Right cardiac atrium (tissue), 5 donors: ENCODE data around the gene BLVRB. TPM values are rescaled to one million over a fixed set of nuclear protein-coding genes. Genes with fewer than 3 reads are reported as not detected.
"Not testable (repeated sequence)": the region's sequence is repeated elsewhere in the genome, so short reads cannot be mapped to it uniquely, and the experiment has no call there.

Experiments used
- ATAC-seq, 2 donors: fragments of 200-7000 bp; cut with Tn5 transposase; one replicate each; pipeline versions ENCODE4 v1.8.0 to v1.9.1; 2020; ENCODE audit warnings: moderate library complexity in 2 of 2, mild to moderate bottlenecking in 1 of 2
- DNase-seq, 3 donors: peaks; one replicate each; pipeline ENCODE4 v3.0.0-alpha.2; 2020
- H3K27ac ChIP-seq: one replicate; pipeline ENCODE4 v1.5.1; 2013; ENCODE audit warnings: mild to moderate bottlenecking, low read length, control low read depth, moderate library complexity
- H3K27me3 ChIP-seq: one replicate; pipeline ENCODE4 v1.6.1; 2013; ENCODE audit not compliant: control insufficient read depth, insufficient read depth
- H3K4me1 ChIP-seq: one replicate; pipeline ENCODE4 v1.6.1; 2013; ENCODE audit warnings: low read length; ENCODE audit not compliant: control insufficient read depth, insufficient read depth
- H3K4me3 ChIP-seq: one replicate; pipeline ENCODE4 v1.5.1; 2013; ENCODE audit warnings: low read length, control low read depth
- H3K9me3 ChIP-seq: one replicate; pipeline ENCODE4 v1.6.1; 2013; ENCODE audit warnings: low read length; ENCODE audit not compliant: control insufficient read depth
- WGBS: extraction: QIAGEN DNeasy Blood & Tissue Kit; methylation state at CpG from one replicate; pipeline ENCODE4 v1.1.7; 2013; 5-methylcytosine and 5-hydroxymethylcytosine counted together
- intact Hi-C, 4 donors: fragments of 100-400 bp; cut with DNase I; formaldehyde crosslinking; loops; one replicate each; pipeline versions ENCODE4 v1.11.0 to v1.14.0; 2022 to 2023
- polyA plus RNA-seq: library from polyadenylated mRNA; stranded (reverse); fragments of 200-250 nt; gene quantifications from one replicate; pipeline ENCODE4 v1.2.3, GENCODE V29; 2013
- total RNA-seq, 4 donors: library from RNA; stranded (reverse); fragmentation: NEBNext Ultra II Directional; extraction: Animal tissue kit (Norgen Biotek cat#: 25700); gene quantifications; one replicate each; pipeline ENCODE4 v1.2.1, GENCODE V29; 2021
- donor health status: healthy with polysubstance abuse.
- donor health status: DM: no; HTN: yes; CAD: no.
- donor health status: DM: no; HTN: no; CAD: no.
- donor health status: DM: no; HTN: yes; CAD: no; lungs with severe emphysema.
- donor health status: DM: yes; HTN: yes; CAD: no.

BLVRB gene
- total and polyA plus RNA-seq, 5 donors = 72.0 to 109 (median 91.9) TPM

- Histone ChIP-seq H3K27ac (peak overlapping the region; percentile 86), H3K4me1 (peaks cover 9% of the 10 kb centered on the region), H3K27me3 (no peaks in the 10 kb centered on the region), H3K4me3 (peak overlapping the region; percentile 77), H3K9me3 (no peaks in the 10 kb centered on the region)
- WGBS = 27% methylated on average over 11 of the region's 11 CpGs
- peak in 1 of 2 donors; percentile 36 for ATAC-seq
- peak; percentile 84 to 93 (median 90) for DNase-seq
- intact Hi-C loops = loop anchor here in 2 of 4 donors (5.0 to 10.0 kb wide), 2 partner anchors 133 to 140 kb away; partner anchors contain the start of gene LTBP4 (in 1 of the 2)
Observed at GRCh38 chr19:40464059-40465024, 1.2 kb downstream of the BLVRB start.

GRCh38 chr19:40463587-40464037 is 1.9 kb downstream of the BLVRB start:
- not testable (repeated sequence) for ATAC-seq, H3K9me3 ChIP-seq, H3K27me3 ChIP-seq, H3K4me1 ChIP-seq, H3K27ac ChIP-seq, H3K4me3 ChIP-seq
- peak in 1 of 3 donors; percentile 31 for DNase-seq
- WGBS = 68% methylated on average over 12 of the region's 12 CpGs
- intact Hi-C loops = loop anchor here in 2 of 4 donors (5.0 to 10.0 kb wide), 2 partner anchors 134 to 141 kb away; partner anchors contain the start of gene LTBP4 (in 1 of the 2)

DNA sequence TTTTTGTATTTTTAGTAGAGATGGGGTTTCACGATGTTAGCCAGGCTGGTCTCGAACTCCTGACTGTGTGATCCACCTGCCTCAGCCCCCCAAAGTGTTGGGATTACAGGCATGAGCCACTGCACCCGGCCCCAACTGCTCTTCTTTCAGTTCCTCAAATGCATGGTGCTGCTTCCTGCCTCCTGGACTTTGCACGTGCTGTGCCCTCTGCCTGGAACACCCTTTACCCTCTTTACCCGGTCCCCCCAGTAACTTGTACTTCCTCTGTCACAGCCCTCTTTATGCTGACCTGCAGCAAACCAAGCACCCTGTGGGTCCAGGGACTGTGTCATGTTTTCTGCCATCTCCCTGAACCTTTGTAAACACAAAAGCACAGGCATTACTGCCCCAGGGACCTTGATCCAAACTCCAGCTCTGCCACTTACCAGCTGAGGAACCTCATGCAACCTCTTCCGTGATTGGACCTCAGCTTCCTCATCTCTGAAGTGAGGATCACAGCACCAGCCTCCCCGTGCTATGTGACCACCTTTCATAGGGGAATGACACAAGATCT is 3.8 kb downstream of the BLVRB start:
- intact Hi-C loops = loop anchor here in 2 of 4 donors (5.0 to 10.0 kb wide), 2 partner anchors 136 to 143 kb away; partner anchors contain the start of gene LTBP4 (in 1 of the 2)
- DNase-seq = peak; percentile 51 to 82 (median 77)
- H3K4me3 ChIP-seq = no peak overlapping the region
- H3K9me3 ChIP-seq = no peaks in the 10 kb centered on the region
- 71% methylated on average over 7 of the region's 7 CpGs for WGBS
- H3K27ac ChIP-seq = no peak overlapping the region
- H3K4me1 ChIP-seq = peaks cover 9% of the 10 kb centered on the region
- ATAC-seq = no peak
- no peaks in the 10 kb centered on the region for H3K27me3 ChIP-seq

DNA sequence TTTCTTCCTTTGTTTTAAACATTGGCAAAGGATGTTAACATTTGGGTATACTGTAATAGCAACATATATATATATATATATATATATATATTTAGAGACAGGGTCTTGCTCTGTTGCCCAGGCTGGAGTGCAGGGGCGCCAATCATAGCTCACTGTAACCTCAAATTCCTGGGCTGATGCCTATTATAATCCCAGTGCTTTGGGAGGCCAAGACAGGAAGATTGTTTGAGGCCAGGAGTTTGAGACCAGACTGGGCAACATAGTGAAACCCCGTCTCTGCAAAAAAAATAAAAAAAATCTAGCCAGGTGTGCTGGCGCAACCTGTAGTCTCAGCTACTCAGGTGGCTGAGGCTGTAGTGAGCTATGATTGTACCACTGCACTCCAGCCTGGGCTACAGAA is 5.4 kb downstream of the BLVRB start:
- intact Hi-C loops = loop anchor here in 2 of 4 donors (5.0 to 10.0 kb wide), 2 partner anchors 137 to 145 kb away; partner anchors contain the start of gene LTBP4 (in 1 of the 2)
- Histone ChIP-seq H3K27me3 (no peaks in the 10 kb centered on the region), H3K27ac (no peak overlapping the region), H3K4me3 (no peak overlapping the region), H3K4me1 (peaks cover 4% of the 10 kb centered on the region), H3K9me3 (no peaks in the 10 kb centered on the region)
- 91% methylated on average over 3 of the region's 3 CpGs for WGBS
- DNase-seq = no peak
- ATAC-seq = no peak

DNA sequence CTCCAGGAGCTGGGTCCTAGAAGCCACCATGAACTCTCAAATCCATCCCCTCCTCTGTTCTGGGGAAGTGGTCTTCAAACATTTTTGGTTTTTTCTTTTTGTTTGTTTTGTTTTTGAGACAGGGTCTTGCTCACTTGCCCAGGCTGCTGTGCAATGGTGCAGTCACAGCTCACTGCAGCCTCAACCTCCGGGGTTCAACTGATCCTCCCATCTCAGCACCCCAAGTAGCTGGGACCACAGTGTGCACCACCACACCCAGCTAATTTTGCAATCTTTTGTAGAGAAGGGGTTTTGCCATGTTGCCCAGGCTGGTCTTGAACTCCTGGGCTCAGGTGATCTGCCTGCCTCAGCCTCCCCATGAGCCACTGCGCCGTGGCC is 7.0 kb downstream of the BLVRB start:
- DNase-seq (peak in 1 of 3 donors; percentile 27), ATAC-seq (no peak)
- H3K4me3 ChIP-seq = no peak overlapping the region
- H3K27me3 ChIP-seq = no peaks in the 10 kb centered on the region
- intact Hi-C loops = no loop called here
- no peaks in the 10 kb centered on the region for H3K4me1 ChIP-seq
- H3K27ac ChIP-seq = no peak overlapping the region
- WGBS = over 99% methylated on average over 3 of the region's 3 CpGs
- H3K9me3 ChIP-seq = no peaks in the 10 kb centered on the region

DNA sequence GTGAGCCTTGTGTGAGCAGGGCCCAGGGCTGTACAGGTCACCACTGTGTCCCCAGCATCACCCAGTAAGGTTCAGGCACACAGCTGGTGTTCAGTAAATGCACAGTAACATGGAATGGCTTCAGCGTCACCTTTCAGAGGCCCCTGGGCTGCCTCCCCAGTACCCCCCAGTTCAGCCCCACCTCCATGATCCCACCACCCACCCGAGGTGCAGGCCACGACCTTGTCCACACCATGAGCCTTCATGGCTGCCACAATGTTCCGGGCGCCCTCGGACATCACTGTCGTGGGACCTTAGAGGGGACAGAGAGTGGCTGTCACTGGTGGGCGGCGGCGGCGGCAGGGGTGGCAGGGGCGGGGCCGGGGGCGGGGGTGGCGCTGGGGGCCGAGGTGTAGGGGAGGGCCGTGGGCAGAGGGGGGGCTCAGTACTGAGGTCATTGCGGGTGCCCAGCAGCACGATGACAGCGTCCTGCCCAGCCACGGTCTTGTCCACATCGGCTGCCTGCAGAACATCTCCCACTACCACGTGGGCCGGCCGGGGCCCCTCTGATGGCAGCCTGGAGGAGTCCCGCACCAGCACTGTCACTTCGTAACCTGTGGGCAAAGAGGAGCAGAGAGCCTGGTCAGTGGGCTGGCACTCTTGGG is 7.5 kb downstream of the BLVRB start:
- whole genome bisulfite sequencing = 88% methylated on average over 27 of the region's 27 CpGs
- H3K4me3 ChIP-seq = no peak overlapping the region
- H3K27ac ChIP-seq = no peak overlapping the region
- no peaks in the 10 kb centered on the region for H3K9me3 ChIP-seq
- no peaks in the 10 kb centered on the region for H3K27me3 ChIP-seq
- DNase-seq = peak in 1 of 3 donors; percentile 48
- no peaks in the 10 kb centered on the region for H3K4me1 ChIP-seq
- peak in 1 of 2 donors; percentile 11 for ATAC-seq
- intact Hi-C loops = no loop called here

DNA sequence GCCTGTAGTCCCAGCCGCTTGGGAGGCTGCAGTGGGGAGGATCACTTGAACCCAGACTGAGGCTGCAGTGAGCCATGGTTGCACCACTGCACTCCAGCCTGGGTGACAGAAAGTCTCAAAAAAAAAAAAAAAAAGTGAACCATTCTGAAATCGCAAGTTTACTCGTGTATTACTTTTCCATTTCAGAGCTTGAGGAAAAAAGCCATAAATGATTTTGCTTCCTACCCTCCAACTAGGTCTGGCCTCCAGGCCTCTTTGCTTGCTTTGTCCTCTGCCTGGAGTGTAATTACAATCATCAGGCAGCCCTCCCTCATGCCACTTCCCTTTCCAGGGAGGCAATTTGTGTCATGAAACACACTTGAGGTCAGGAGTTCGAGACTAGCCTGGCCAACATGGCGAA is 8.5 kb downstream of the BLVRB start:
- H3K27ac ChIP-seq = no peak overlapping the region
- no peak for ATAC-seq
- no peaks in the 10 kb centered on the region for H3K27me3 ChIP-seq
- DNase-seq = peak in 1 of 3 donors; percentile 2
- intact Hi-C loops = no loop called here
- WGBS = 83% methylated on average over 5 of the region's 5 CpGs
- H3K9me3 ChIP-seq = no peaks in the 10 kb centered on the region
- H3K4me1 ChIP-seq = no peaks in the 10 kb centered on the region
- H3K4me3 ChIP-seq = no peak overlapping the region

GRCh38 chr19:40453943-40454342 is 11.6 kb downstream of the BLVRB start:
- intact Hi-C loops, H3K9me3 ChIP-seq, DNase-seq, ATAC-seq, H3K27me3 ChIP-seq, H3K4me3 ChIP-seq, H3K27ac ChIP-seq, H3K4me1 ChIP-seq: not testable (repeated sequence)
- 94% methylated on average over 6 of the region's 6 CpGs for WGBS

GRCh38 chr19:40453151-40453735 is 12.3 kb downstream of the BLVRB start:
- H3K4me3 ChIP-seq = no peak overlapping the region
- intact Hi-C loops = no loop called here
- WGBS = 86% methylated on average over 5 of the region's 5 CpGs
- H3K27ac ChIP-seq = no peak overlapping the region
- H3K4me1 ChIP-seq = no peaks in the 10 kb centered on the region
- H3K9me3 ChIP-seq = no peaks in the 10 kb centered on the region
- no peaks in the 10 kb centered on the region for H3K27me3 ChIP-seq
- no peak for DNase-seq
- no peak for ATAC-seq

GRCh38 chr19:40452016-40452415 is 13.5 kb downstream of the BLVRB start:
- no peaks in the 10 kb centered on the region for H3K4me1 ChIP-seq
- H3K27ac ChIP-seq = no peak overlapping the region
- H3K27me3 ChIP-seq = no peaks in the 10 kb centered on the region
- intact Hi-C loops = no loop called here
- no peaks in the 10 kb centered on the region for H3K9me3 ChIP-seq
- 61% methylated on average over 5 of the region's 5 CpGs for WGBS
- DNase-seq (no peak), ATAC-seq (no peak)
- H3K4me3 ChIP-seq = no peak overlapping the region
